ENCODE results near the gene GSKIP.
"Not testable (repeated sequence)": the region's sequence is repeated elsewhere in the genome, so short reads cannot be mapped to it uniquely, and the experiment has no call there.

GSKIP gene, protein sequence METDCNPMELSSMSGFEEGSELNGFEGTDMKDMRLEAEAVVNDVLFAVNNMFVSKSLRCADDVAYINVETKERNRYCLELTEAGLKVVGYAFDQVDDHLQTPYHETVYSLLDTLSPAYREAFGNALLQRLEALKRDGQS

DNA sequence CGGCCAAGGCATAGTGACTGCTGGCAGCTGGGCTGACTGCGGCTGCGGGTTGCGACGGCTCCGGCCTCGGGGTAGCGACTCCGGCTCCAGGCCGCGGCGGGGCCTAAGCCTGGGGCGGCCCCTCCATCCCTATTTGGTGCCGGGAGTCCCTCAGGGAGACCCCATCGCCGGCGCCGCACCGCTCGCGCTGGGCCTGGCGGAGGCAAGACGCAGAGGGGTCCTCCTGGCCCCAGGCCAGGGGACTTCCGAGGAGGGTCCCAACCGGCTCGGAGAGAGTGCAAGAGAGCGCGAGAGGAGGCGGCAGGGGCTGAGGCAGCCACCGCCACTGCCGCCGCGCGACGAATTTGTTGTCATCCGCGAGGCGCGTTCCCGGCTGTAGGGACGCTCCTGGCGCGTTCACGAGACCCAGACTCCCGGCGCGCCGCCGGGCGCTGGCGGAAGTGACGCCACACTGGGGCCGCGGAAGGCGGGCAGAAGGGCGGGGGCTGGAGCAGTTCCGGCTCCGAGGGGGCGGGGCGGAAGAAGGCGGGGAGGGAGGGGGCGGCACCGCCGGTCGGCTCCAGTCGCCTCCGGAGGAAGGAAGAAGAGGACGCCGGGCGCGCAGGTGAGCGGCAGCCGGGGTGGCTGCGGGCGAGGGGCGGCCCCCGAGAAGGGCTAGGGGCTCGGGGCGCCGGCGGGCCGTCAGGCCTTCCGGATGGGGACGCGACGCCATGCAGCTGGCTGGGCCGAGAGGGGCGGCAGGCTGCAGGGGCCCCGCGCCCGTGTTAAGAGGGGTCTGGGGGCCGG is at the start of gene GSKIP, which contains the start of gene ATG2B:
Gene GSKIP (plus strand): TSS at position 562 of the 786 bp plus-strand sequence. CDS start 18,722 bp downstream, outside the sequence.
Gene ATG2B (minus strand): TSS at position 377 of the 786 bp plus-strand sequence. CDS start 365 bp downstream, at position 12.
- peak; percentile 96 to 97 for DNase-seq (ENCODE audit: low read depth in 2 of 2)

DNA sequence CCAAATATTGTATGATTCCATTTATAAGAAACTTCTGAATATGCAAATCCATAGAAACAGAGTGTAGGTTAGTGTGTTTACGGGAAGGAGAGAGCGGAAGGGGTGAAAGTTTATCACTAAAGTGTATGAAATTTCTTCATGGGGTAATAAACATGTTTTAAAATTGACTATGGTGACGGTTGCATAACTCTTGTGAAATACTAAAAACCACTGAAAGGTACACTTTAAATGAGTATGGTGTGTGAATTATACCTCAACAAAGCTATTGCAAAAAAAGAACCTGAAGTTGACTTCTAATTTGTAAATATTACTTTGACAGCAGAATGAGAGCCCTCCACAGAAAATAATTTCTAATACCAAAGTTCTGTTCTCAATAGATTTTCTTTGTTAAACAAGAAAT is 47.2 kb upstream of the GSKIP start:
- DNase-seq (ENCODE audit: low read depth in 2 of 2), result no peak

DNA sequence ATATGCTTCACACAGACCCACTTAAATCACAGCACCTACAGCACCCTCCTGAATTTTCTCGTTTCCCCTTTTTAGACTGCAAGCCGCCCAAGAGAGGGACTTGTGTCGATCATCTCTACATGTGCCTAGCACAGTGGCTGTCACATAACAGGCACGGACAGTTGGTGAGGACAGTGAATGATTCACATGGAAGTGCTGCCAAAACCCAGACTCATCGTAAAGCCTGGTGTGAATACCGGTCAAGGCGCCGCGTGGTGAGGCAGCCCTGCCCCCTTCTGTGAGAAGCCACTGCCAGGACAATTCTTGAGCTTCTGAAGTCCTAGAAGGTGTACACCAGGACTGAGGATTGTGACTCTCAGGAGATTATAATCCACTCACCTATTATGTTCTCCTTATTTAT is 44.5 kb upstream of the GSKIP start:
- no peak for DNase-seq (ENCODE audit: low read depth in 2 of 2)

DNA sequence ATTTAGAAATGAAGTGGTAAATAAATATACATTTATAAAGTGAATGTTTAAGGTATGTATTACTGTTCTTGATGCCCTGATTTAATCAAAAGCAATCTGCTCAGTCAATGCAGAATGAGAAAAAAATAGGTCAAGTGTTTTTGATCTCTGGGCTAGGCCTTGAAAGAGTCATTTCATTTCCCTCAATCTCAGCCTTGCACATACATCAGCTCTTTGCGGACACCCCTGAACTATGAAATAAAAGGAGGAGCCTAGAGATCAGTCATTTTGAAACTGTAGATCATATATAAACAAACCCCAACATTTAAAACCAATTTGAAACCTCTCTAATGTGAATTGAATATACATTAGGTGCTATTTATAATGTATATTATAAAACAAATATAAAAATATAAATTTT is 42.7 kb upstream of the GSKIP start:
- no peak for DNase-seq (ENCODE audit: low read depth in 2 of 2)

DNA sequence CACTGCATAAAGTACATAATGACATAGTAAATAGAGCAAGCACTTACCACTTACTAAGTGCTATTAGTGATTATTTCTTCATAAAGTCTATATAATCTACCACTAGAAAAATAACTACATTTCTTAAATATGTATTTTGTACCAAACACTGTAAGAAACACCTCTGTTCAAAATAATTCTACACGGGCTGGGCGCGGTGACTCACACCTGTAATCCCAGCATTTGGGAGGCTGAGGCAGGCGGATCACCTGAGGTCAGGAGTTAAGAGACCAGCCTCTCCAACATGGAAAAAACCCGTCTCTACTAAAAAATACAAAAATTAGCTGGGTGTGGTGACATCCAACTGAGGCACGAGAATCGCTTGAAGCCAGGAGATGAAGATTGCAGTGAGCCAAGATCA is 39.1 kb upstream of the GSKIP start:
- no peak for DNase-seq (ENCODE audit: low read depth in 2 of 2)

DNA sequence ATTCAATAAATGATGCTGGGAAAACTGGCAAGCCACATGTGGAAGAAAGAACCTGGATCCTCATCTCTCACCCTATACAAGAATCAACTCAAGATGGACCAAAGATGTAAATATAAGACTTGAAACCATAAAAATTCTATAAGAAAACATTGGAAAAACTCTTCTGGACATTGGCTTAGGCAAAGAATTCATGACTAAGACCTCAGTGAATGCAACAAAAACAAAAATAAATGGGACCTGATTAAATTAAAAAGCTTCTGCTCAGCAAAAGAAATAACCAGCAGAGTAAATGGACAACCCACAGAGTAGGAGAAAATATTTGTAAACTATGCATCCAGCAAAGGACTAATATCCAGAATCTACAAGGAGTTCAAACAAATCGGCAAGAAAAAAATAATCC is 24.8 kb upstream of the GSKIP start:
- no peak for DNase-seq (ENCODE audit: low read depth in 2 of 2)

DNA sequence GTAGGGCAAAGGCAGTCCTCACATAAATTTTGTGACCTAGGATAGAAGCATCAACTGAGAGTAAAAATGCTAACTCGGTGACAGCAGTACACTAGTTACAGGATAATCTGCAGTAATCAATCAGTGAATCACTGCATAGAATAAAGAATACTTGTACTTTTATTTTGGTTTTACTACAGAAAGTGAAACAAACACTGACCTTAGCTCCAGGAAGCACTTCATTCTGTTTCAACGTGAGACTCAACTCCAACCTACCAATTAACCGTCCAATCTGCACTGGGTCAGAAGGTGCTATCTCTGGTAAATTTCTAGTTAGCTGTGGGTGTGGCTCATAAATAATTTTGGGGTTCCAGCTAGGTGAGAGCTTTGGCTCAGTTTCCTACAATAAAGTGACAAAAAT is 22.0 kb upstream of the GSKIP start:
- DNase-seq (ENCODE audit: low read depth in 2 of 2), result no peak

DNA sequence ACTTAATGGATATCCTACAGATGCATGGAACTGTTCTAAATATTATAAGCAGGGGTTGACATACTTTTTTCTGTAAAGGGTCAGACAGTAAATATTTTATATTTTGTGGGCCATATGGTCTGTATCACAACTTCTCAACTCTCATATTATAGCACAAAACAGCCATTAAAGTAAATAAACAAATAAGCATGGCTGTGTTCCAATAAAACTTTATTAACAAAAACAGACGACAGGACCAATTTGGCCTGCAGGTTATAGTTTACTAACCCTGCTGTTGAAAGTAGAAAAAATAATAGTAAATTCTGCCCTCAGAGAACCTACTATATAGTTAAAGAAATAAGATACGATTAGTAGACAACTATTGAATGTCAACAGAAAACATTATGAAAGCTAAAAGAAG is 17.7 kb upstream of the GSKIP start:
- no peak for DNase-seq (ENCODE audit: low read depth in 2 of 2)

DNA sequence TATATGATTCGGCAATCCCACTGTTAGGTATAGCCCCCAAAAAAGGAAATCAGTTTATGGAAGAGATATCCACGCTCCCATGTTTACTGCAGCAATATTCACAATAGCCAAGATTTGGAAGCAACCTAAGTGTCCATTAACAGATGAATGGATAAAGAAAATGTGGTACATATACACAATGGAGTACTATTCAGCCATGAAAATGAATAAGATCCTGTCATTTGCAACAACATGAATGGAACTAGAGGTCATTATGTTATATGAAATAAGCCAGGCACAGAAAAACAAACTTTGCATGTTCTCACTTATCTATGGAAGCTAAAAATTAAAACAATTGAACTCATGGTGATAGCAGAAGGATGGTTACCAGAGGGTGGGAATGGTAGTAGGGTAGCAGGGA is 15.4 kb upstream of the GSKIP start:
- DNase-seq (ENCODE audit: low read depth in 2 of 2), result not testable (repeated sequence)

DNA sequence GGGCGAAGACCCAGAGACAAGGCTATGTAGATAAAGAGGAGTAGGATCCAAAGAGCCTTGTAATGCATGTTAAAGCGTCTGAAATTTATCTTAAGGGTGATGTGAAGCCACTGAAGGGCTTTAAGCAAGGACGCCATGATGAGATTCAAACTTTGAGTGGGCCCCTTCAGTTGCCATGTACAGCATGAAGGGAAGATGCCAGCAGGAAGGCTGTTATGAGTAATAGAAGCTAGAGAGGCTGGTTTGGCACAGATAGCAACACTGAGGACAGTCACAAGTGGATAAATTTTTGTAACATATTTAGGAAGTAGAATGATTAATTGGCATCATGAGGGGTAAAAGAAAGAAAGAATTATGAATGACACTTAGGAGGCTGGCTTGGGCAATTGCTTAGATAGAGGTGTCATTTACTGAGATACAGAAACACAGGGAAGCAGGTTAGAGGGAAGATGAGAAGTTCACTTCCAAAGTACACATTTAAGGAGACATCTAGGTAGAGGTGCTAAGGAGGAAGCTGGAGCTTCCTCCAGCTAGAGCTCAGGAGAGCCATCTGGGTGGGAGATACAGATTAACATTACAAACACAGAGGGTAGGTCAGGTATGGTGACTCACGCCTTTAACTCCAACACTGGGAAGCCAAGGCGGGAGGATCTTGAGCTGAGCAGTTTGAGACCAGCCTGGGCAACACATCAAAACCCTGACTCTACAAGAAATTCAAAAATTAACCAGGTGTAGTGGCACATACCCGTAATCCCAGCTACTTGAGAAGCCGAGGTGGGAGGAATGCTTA is 13.8 kb upstream of the GSKIP start:
- no peak for DNase-seq (ENCODE audit: low read depth in 2 of 2)

DNA sequence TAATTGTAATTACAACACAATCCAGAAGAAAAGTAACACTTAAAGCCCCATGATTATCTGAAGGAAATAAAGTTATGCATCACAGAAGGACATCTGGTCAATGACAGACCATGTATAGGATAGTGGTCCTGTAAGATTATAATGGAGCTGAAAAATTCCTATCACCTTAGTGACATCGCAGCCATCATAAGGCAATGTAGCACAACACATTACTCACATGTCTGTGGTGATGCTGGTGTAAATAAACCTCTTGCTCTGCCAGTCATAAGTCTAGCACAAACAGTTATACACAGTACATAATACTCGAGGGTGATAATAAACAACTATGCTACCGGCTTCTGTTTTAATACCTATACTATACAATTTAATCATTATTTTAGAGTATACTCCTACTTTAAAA is 11.3 kb upstream of the GSKIP start:
- no peak for DNase-seq (ENCODE audit: low read depth in 2 of 2)

DNA sequence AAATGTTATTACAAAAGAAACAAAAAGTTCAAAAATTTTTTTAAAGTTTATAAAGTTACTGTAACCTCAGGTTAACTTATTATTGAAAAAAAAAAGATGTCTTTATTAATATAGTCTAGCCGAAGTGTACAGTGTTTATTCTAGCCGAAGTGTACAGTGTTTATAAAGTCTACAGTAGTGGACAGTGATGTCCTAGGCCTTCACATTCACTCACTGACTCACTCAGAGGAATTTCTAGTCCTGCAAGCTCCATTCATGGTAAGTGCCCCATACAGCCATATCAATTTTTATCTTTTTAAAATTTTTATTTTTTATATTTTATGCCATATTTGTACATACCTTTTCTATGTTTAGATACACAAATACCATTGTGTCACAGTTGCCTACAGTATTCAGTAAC is 10.6 kb upstream of the GSKIP start:
- no peak for DNase-seq (ENCODE audit: low read depth in 2 of 2)

DNA sequence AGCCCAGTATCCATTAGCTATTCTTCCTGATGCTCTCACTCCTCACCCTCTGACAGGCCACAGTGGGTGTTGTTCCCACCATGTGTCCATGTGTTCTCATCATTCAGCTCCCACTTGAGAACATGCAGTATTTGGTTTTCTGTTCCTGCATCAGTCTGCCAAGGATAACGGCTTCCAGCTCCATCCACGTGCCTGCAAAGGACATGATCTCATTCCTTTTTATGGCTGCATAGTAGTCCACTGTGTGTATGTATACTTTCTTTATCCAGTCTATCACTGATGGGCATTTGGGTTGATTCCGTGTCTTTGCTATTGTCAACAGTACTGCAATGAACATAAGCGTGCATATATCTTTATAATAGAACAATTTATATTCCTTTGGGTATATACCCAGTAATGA is 9.1 kb upstream of the GSKIP start:
- no peak for DNase-seq (ENCODE audit: low read depth in 2 of 2)

DNA sequence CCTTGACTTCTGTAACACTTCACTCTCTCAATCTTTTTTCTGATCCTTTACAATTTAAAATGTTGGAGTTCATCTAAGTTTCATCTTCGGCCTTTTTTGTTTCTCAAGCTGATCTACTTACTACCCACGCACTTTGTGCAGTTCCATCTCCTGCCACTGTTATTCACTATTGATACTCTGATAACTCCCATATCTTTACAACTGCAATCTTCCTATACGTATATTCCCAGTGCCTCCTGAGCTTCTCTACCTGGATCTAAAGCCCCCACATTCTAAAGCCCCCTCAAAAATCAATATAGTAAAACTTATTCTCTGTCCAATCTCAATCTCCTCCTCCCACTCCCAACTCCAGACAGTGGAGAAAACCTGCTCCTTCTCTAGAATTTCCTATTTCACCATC is 6.1 kb upstream of the GSKIP start:
- no peak for DNase-seq (ENCODE audit: low read depth in 2 of 2)

DNA sequence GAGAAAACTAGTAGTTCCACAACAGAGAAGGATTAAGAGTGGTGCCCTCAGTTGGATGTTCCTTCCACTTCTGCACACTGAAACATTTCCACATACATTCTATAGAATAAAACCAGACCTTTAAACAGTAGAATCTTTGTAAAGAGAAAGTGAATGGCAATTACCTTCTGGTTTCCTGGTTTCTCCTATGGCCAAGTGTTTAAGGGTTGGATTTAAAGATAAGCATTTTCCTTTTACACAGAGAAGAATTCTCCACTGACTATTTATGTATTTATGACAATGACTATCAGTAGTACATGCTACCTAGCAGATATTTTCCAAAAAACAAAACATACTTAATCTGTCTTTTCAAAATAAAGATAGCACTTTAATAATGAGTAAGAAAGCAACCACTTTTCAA is 3.4 kb upstream of the GSKIP start:
- DNase-seq (ENCODE audit: low read depth in 2 of 2), result no peak

DNA sequence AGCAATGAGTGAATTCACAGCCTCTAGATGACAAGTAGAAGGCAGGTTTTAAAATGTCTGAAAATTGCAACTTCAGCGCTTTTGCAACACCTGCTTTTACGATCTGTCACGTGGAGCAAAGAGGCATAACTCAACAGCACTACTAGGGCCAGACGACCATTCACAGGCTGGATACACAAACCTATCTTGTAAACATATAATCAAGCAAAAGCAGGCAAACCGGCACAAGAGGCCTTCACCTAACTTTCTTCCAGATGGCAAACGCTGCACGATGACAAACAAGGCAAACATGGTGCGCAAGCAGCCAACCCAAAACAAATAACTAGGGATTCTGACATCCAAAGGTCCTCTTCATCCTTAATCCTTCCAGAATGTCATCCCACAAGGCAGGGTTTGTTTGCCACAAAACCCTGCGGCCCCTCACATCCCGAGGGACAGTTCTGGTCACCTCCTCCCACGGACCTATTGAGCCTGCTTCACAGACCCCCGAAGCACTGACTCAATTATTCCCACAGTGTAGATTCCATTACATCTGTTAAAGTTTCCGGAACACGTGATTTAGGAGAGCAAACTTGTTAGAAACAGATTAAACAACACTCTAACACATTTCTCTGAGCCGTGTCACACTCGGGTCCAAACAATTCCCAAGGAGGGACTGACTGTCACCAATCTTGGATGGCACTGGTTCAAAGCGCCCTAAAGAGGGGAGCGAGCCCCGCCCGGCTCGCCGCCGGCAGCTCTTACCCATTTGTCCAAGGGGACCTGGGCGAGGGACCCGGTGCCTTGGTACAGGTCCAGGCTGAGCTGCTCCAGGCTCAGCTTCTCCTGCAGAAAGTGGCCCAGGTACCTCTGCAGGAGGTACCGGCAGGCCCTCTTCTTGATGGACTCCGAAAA is 1.0 kb upstream of the GSKIP start:
- peak; percentile 12 to 33 for DNase-seq (ENCODE audit: low read depth in 2 of 2)

DNA sequence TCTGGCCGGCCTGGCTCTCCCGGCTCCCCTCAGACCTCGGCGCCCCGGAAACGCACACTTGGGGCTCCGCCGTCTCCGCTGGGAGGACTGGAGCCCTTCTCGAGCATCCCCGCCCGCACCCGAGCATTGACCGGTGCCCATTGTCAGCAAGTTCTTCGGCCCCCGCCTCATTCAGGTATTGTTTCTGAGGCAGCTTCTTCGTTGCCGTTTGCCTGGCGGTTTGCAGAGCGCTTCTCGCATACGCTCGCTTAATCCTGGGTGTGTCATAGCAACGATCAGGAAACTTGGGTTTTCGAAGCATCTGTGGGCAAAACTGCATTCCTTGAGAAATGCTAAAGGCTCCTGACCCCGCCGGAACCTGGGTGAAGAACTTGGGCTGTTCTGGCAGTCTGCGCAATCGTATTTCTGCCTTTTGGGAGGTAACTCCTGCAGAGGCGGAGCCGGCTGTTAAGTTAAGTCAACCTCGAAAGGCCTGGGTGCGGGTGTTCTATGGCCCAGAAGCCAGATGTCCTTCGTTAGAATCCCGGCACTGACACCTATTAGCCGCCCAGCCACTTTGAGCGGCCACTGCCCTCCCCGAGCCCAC is 518 bp downstream of the GSKIP start:
- DNase-seq (ENCODE audit: low read depth in 2 of 2), result peak; percentile 3 to 15

DNA sequence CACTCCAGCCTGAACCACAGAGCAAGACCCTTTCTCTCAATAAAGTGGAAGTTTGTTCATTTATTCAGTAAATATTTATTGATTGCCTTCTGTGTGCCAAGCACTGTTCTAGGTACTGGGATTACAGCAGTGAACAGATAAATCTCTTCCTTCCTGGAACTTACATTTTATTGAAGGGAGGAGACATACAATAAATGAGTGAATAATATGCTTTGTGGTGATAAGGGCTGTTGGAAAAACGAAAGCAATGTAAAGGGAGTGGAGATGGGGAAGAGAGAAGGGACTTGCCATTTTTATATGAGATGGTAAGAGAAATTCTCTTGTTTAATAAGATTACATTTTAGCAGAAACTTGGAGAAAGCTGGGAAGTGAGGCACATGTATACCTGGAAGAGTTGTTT is 1.6 kb downstream of the GSKIP start:
- no peak for DNase-seq (ENCODE audit: low read depth in 2 of 2)

DNA sequence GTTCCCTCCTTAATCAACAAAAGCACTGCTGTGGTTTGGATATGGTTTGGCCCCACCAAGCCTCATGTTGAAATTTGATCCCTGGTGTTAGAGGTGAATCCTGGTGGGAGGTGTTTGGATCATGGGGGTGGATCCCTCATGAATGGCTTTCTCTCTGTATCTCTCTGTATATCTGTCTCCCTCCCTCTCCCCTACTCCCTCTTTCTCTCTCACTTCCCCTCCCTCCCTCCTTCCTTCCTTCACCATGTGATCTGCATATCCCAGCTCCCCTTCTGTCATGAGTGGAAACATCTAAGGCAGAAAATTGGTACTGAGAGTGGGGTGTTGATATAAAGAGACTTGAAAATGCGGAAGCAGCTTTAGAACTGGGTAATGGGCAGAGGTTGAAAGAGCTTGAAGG is 5.2 kb downstream of the GSKIP start:
- no peak for DNase-seq (ENCODE audit: low read depth in 2 of 2)

DNA sequence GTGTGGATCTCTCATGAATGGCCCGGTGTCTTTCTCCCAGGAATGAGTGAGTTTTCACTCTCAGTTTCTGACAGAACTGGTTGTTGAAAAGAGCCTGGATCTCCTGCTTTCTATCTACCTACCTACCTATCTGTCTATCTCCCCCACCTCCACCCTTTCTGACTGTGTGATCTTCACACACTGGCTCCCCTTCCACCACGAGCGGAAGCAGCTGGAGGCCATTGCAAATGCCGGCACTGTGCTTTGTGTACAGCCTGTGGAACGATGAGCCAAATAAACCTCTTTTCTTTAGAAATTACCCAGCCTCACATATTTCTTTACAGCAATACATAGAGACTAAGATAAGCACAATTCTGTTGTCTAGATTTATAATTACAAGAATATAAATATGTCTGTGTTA is 7.2 kb downstream of the GSKIP start:
- no peak for DNase-seq (ENCODE audit: low read depth in 2 of 2)

DNA sequence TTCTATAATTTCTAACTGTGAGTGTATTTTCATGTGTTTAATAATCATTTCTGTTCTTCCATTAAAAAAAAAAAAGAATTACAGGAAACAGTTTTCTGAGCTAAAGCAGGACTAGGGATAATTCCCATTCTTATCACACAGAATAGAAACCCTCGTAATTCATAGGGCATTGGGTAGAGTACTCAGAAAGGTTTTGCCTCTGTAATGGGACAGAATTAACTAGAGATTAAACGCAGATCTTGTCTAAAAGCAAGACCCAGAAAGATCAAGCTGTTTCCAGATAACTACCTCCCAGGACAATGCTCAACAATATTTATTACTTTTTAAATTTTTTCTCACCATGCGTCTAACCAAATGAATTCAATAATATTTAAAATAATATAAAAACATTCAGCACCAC is 10.2 kb downstream of the GSKIP start:
- DNase-seq (ENCODE audit: low read depth in 2 of 2), result no peak

All from activated CD4-positive, alpha-beta T cell treated with anti-CD3 and anti-CD28 coated beads for 24 hours (primary cell).